Measurements from ENCODE around the gene AIF1.

AIF1 gene

DNA sequence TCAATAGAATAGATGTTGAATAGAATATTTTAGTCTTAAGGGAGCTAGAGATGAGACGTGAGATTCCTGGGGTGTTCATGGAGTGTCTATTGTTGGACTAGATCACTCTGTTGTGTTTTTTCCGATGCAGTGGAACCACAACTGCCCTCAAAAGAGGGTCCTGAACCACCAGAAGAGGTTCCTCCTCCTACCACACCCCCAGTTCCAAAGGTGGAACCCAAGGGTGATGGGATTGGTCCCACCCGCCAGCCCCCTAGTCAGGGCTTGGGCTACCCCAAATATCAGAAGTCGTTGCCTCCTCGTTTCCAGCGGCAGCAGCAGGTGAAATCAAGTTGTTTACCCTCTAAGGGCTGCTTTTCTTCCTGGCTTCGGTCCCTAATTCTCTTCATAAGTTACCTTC, 14.0 kb downstream of the AIF1 start:
- no peak for DNase-seq (ENCODE audit: low spot score)
- TF ChIP-seq CTCF (IDR thresholded peaks at IDR 0.05; ENCODE audit: extremely low read depth, missing control alignments), result no peak

DNA sequence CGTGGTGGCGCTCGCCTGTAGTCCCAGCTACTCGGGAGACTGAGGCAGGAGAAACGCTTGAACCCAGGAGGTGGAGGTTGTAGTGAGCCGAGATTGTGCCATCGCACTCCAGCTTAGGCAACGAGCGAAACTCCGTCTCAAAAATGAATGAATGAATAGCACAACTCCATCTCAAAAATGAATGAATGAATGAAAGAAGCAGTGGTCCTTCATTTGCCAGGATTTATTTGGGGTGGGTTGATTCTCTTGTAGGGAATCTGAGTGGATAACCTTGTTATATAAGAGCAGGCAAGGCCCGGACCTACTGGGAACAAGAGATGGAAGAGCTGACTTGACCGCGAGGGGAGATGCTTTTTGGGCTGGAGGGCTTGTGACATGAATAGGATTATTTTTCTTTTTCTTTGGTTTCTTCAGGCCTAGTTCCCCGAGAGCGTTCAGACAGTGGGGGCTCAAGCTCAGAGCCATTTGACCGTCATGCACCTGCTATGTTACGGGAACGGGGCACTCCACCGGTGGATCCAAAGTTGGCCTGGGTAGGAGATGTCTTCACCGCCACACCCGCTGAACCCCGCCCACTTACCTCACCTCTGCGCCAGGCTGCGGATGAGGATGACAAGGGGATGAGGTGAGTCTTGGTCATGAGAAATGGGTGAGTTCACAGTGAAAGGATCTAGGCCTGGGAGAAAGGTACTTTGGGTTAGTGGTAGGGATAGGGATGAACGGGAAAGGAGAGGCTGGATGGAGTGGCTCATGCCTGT, 15.3 kb downstream of the AIF1 start:
- DNase-seq (ENCODE audit: low spot score), result no peak
- TF ChIP-seq CTCF (IDR thresholded peaks at IDR 0.05; ENCODE audit: extremely low read depth, missing control alignments), result no peak

DNA sequence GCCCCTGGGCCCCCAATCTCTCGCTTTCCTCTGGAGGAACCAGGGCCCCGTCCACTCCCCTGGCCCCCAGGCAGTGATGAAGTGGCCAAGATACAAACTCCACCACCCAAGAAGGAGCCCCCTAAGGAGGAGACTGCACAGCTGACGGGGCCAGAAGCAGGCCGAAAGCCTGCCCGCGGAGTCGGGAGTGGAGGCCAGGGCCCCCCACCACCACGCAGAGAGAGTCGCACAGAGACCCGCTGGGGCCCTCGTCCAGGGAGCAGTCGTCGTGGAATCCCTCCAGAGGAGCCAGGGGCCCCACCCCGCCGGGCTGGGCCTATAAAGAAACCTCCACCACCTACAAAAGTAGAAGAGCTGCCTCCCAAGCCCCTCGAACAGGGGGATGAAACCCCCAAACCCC, 16.2 kb downstream of the AIF1 start:
- TF ChIP-seq CTCF (IDR thresholded peaks at IDR 0.05; ENCODE audit: extremely low read depth, missing control alignments), result no peak

GRCh38 chr6:31631681-31632278, 16.7 kb downstream of the AIF1 start:
- no peak for TF ChIP-seq CTCF (IDR thresholded peaks at IDR 0.05; ENCODE audit: extremely low read depth, missing control alignments)
- DNase-seq (ENCODE audit: low spot score), result no peak

More for the DNA sequence above, 16.2 kb downstream of the AIF1 start:
- DNase-seq (ENCODE audit: low spot score), result no peak

DNA sequence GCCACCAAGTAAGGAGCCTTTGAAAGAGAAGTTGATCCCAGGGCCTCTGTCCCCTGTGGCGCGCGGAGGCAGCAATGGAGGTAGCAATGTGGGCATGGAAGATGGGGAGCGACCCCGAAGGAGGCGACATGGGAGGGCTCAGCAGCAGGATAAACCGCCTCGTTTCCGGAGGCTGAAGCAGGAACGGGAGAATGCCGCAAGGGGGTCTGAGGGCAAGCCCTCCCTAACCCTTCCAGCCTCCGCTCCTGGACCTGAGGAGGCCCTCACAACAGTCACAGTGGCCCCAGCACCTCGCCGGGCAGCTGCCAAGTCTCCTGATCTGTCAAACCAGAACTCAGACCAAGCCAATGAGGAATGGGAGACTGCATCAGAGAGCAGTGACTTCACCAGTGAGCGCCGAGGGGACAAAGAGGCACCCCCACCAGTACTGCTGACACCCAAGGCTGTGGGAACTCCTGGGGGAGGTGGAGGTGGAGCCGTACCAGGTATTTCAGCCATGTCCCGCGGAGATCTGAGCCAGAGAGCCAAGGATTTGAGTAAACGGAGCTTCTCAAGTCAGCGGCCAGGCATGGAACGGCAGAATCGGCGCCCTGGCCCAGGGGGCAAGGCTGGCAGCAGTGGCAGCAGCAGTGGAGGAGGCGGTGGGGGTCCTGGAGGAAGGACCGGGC, 17.4 kb downstream of the AIF1 start:
- DNase-seq (ENCODE audit: low spot score), result no peak
- no peak for TF ChIP-seq CTCF (IDR thresholded peaks at IDR 0.05; ENCODE audit: extremely low read depth, missing control alignments)

GRCh38 chr6:31633447-31633846, 18.4 kb downstream of the AIF1 start:
- no peak for DNase-seq (ENCODE audit: low spot score)
- TF ChIP-seq CTCF (IDR thresholded peaks at IDR 0.05; ENCODE audit: extremely low read depth, missing control alignments), result no peak

GRCh38 chr6:31634131-31634530, 19.1 kb downstream of the AIF1 start:
- DNase-seq (ENCODE audit: low spot score), result no peak
- no peak for TF ChIP-seq CTCF (IDR thresholded peaks at IDR 0.05; ENCODE audit: extremely low read depth, missing control alignments)
